Smooth muscle cell (in vitro differentiated cells): ENCODE data around the gene PCBD2. TPM values are rescaled to one million over a fixed set of nuclear protein-coding genes. Genes with fewer than 3 reads are reported as not detected.

Experiments
- DNase-seq: peaks from one replicate; lab custom pipeline; 2025; ENCODE audit not compliant: unreplicated experiment; lab: John Stamatoyannopoulos, UW
- H2AFZ ChIP-seq: fragments of 200-600 bp; sonication (generic); 2 replicates; pipeline ENCODE4 v1.6.0; 2016; ENCODE audit warnings: antibody characterized with exemption, low read depth, mild to moderate bottlenecking
- H3F3A ChIP-seq: fragments of 200-600 bp; sonication (generic); 2 replicates; pipeline ENCODE4 v1.6.0; 2017; ENCODE audit warnings: antibody characterized with exemption, low read depth
- H3K27ac ChIP-seq: fragments of 200-600 bp; sonication (generic); 2 replicates; pipeline ENCODE4 v1.5.1; 2016; ENCODE audit warnings: low read depth, mild to moderate bottlenecking
- H3K27me3 ChIP-seq: fragments of 200-600 bp; sonication (generic); 2 replicates; pipeline ENCODE4 v1.6.1; 2016; ENCODE audit warnings: low read depth, mild to moderate bottlenecking
- H3K36me3 ChIP-seq: fragments of 200-600 bp; sonication (generic); 2 replicates; pipeline ENCODE4 v1.5.1; 2016; ENCODE audit warnings: low read depth
- H3K4me1 ChIP-seq: fragments of 200-600 bp; sonication (generic); 2 replicates; pipeline ENCODE4 v1.5.1; 2016; ENCODE audit warnings: low read depth
- H3K4me2 ChIP-seq: fragments of 200-600 bp; sonication (generic); 2 replicates; pipeline ENCODE4 v1.6.0; 2016; ENCODE audit warnings: mild to moderate bottlenecking
- H3K4me3 ChIP-seq: fragments of 200-600 bp; sonication (generic); 2 replicates; pipeline ENCODE4 v1.5.1; 2016; ENCODE audit warnings: mild to moderate bottlenecking
- H3K79me2 ChIP-seq: fragments of 200-600 bp; sonication (generic); 2 replicates; pipeline ENCODE4 v1.6.0; 2016; ENCODE audit warnings: low read depth, mild to moderate bottlenecking
- H3K9ac ChIP-seq: fragments of 200-600 bp; sonication (generic); 2 replicates; pipeline ENCODE4 v1.6.0; 2016; ENCODE audit warnings: low read depth
- H3K9me3 ChIP-seq: fragments of 200-600 bp; sonication (generic); replicated peaks from 2 replicates; pipeline ENCODE4 v1.5.1; 2016; ENCODE audit warnings: low read depth
- H4K20me1 ChIP-seq: fragments of 200-600 bp; sonication (generic); 2 replicates; pipeline ENCODE4 v1.6.0; 2016; ENCODE audit warnings: low read depth
- WGBS: methylation state at CpG from one replicate; pipeline ENCODE4 v1.1.7; 2016; ENCODE audit warnings: low lambda C conversion rate; 5-methylcytosine and 5-hydroxymethylcytosine counted together
- polyA plus RNA-seq: library from polyadenylated mRNA; unstranded; fragments of >200 nt; fragmentation: Nextera tagmentation; extraction: Ambion mirVana; gene quantifications from 2 replicates; pipeline ENCODE4 v1.2.1, GENCODE V29; 2016
- total RNA-seq: library from RNA; depleted of rRNA; stranded (reverse); fragments of >200 nt; gene quantifications from 2 replicates; pipeline ENCODE4 v1.2.3, GENCODE V29; 2014
- TF ChIP-seq, protein P1 (sequence below): fragments of 200-600 bp; sonication (generic); IDR thresholded peaks from 2 replicates; pipeline ENCODE4 v1.5.1; 2017; ENCODE audit warnings: borderline replicate concordance, mild to moderate bottlenecking, antibody characterized with exemption; ENCODE audit not compliant: insufficient read depth, poor library complexity, severe bottlenecking

The PCBD2 gene
- total and polyA plus RNA-seq, 2 experiments from 2014 or later = 2.4 to 3.3 TPM

DNA sequence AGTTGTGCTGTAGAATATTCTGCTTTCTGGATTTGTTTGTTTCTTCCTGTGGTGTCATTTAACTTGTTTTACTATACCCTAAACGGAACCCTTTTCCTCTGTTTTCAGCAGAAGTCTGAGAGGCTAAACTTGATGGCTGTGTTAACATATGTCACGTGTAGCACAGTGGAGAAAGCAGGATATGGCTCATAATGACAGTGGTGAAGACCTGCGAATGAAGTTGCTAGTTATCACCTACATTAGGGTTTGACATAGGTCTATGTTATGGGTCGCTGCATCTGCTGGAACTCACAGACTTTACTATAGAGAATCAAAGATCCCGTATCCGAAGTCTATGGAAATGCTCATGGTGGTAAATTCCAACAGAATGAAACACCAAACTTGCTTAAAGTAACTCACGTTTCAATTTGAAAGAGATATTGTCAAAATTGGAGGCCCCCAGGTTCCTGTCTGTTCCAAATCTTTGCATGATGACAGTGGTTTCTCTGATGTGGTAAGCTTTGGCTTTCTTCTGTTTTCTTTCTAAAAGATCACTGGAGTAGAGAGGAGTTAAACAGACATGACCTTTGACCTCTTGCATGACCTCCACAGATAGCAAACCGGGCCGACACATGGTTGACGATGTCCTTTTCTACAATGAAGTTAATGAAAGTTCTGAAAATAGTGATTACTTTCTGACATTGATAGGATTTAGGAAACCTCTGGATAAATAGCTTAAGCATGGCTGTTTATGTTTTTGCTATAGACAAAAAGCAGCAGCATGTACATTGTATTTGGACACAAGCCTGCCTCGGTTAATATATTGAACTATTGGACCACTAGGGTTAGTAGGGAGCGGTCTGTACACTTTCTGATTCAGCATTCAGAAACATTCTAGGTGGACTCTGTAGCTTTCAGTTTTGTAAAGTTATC is 59.7 kb downstream of the PCBD2 start:
- no peak overlapping the region for H3K27ac ChIP-seq
- H3K9me3 ChIP-seq = no peaks in the 10 kb centered on the region
- WGBS = 63% methylated on average over 12 of the region's 12 CpGs
- H3K79me2 ChIP-seq = no peaks in the 10 kb centered on the region
- H3K4me1 ChIP-seq = no peaks in the 10 kb centered on the region
- no peak overlapping the region for H2AFZ ChIP-seq
- no peaks in the 10 kb centered on the region for H3K27me3 ChIP-seq
- H3K4me3 ChIP-seq = no peak overlapping the region
- TF ChIP-seq, protein P1, sequence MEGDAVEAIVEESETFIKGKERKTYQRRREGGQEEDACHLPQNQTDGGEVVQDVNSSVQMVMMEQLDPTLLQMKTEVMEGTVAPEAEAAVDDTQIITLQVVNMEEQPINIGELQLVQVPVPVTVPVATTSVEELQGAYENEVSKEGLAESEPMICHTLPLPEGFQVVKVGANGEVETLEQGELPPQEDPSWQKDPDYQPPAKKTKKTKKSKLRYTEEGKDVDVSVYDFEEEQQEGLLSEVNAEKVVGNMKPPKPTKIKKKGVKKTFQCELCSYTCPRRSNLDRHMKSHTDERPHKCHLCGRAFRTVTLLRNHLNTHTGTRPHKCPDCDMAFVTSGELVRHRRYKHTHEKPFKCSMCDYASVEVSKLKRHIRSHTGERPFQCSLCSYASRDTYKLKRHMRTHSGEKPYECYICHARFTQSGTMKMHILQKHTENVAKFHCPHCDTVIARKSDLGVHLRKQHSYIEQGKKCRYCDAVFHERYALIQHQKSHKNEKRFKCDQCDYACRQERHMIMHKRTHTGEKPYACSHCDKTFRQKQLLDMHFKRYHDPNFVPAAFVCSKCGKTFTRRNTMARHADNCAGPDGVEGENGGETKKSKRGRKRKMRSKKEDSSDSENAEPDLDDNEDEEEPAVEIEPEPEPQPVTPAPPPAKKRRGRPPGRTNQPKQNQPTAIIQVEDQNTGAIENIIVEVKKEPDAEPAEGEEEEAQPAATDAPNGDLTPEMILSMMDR = no peak
- no peak overlapping the region for H3K4me2 ChIP-seq
- DNase-seq = no peak
- H3K36me3 ChIP-seq = no peaks in the 10 kb centered on the region
- no peak overlapping the region for H3K9ac ChIP-seq
- H3F3A ChIP-seq = no peaks in the 10 kb centered on the region
- H4K20me1 ChIP-seq = no peaks in the 10 kb centered on the region

DNA sequence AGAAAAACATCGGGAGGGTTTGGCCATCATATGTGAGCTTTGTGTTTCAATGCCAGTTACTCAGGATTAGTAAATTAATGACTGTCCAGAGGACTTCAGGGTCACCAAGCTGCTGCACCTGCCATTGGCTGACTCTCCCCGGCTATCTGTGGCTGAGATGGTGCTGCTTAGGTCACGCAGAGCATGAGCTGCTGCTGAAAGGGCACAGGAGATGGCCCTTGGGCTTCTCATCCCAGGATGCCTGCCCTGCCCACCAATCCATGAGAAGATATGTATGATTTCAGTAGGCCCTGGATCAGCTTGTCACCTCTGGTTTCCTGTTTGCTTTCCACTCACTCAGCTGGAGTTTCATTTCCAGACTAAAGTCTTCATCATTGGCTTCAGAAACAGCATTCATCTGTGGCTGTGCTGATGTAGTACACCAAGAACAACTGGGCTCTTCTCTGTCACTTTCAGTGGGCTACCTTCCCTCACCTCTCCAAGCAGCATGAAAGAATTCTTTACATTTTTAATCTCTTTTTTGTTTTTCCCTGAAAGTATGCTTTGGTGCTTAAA is 60.4 kb downstream of the PCBD2 start:
- H3K79me2 ChIP-seq = no peaks in the 10 kb centered on the region
- no peaks in the 10 kb centered on the region for H3K36me3 ChIP-seq
- no peak overlapping the region for H3K4me3 ChIP-seq
- WGBS = 96% methylated on average over 3 of the region's 3 CpGs
- no peak overlapping the region for H3K4me2 ChIP-seq
- H3K9ac ChIP-seq = no peak overlapping the region
- no peaks in the 10 kb centered on the region for H4K20me1 ChIP-seq
- no peaks in the 10 kb centered on the region for H3K9me3 ChIP-seq
- no peak for DNase-seq
- TF ChIP-seq, protein P1 = no peak
- H3K27me3 ChIP-seq = no peaks in the 10 kb centered on the region
- H2AFZ ChIP-seq = no peak overlapping the region
- H3K4me1 ChIP-seq = no peaks in the 10 kb centered on the region
- no peak overlapping the region for H3K27ac ChIP-seq
- H3F3A ChIP-seq = no peaks in the 10 kb centered on the region

- WGBS = 58% methylated on average over 3 of the region's 3 CpGs
- Histone ChIP-seq H3K9me3 (no peaks in the 10 kb centered on the region), H4K20me1 (no peaks in the 10 kb centered on the region), H3K9ac (no peak within 1 kb of the TSS), H3F3A (no peaks in the 10 kb centered on the region), H3K27ac (no peak within 1 kb of the TSS), H3K4me3 (no peak within 1 kb of the TSS), H2AFZ (no peak within 1 kb of the TSS), H3K4me1 (no peaks in the 10 kb centered on the region), H3K79me2 (no peaks in the 10 kb centered on the region), H3K36me3 (no peaks in the 10 kb centered on the region), H3K27me3 (no peaks in the 10 kb centered on the region), H3K4me2 (no peak within 1 kb of the TSS)
- no peak for DNase-seq
- TF ChIP-seq, protein P1 = no peak
Observed at GRCh38 chr5:134967607-134968006, 62.7 kb downstream of the PCBD2 start, which contains the start of gene CATSPER3. Gene CATSPER3 (plus strand): TSS chr5:134967907. CDS start chr5:134967992, 85 bp downstream.
